PFSK-1 (cell line): Measurements from ENCODE around the gene C3orf20.

Source experiments
- FOXP2 ChIP-seq: optimal IDR thresholded peaks from 2 replicates; pipeline ENCODE3; 2011; ENCODE audit warnings: borderline replicate concordance, control low read depth, inconsistent platforms; ENCODE audit not compliant: insufficient read depth; ENCODE audit errors: extremely low read length, extremely low read depth
- POLR2AphosphoS5 ChIP-seq: IDR thresholded peaks from 2 replicates; pipeline ENCODE4 v1.6.1; 2012; ENCODE audit warnings: low read depth, mild to moderate bottlenecking, control low read depth, low read length, moderate library complexity
- SIN3A ChIP-seq: IDR thresholded peaks from 2 replicates; pipeline ENCODE4 v1.6.1; 2012; ENCODE audit warnings: mild to moderate bottlenecking, low read length, moderate library complexity, borderline replicate concordance; ENCODE audit not compliant: insufficient read depth
- TAF1 ChIP-seq: IDR thresholded peaks from 2 replicates; pipeline ENCODE4 v1.6.1; 2012; ENCODE audit warnings: low read length, control low read depth, borderline replicate concordance; ENCODE audit not compliant: insufficient read depth
- TF ChIP-seq, protein P1 (sequence below), 2 experiments: IDR thresholded peaks; 2 replicates each; pipeline versions ENCODE4 v1.6.1 to v1.8.0; 2011 to 2012; ENCODE audit warnings: low read depth in 2 of 2, low read length in 2 of 2, control low read depth in 1 of 2, inconsistent platforms in 1 of 2, mild to moderate bottlenecking in 1 of 2, moderate library complexity in 1 of 2; ENCODE audit not compliant: insufficient read depth in 1 of 2

C3orf20 gene

GRCh38 chr3:14680115-14680514 lies 5.2 kb downstream of the C3orf20 start:
- TF ChIP-seq POLR2AphosphoS5 (no peak), TAF1 (no peak), FOXP2 (no peak), SIN3A (no peak)
- TF ChIP-seq, protein P1, sequence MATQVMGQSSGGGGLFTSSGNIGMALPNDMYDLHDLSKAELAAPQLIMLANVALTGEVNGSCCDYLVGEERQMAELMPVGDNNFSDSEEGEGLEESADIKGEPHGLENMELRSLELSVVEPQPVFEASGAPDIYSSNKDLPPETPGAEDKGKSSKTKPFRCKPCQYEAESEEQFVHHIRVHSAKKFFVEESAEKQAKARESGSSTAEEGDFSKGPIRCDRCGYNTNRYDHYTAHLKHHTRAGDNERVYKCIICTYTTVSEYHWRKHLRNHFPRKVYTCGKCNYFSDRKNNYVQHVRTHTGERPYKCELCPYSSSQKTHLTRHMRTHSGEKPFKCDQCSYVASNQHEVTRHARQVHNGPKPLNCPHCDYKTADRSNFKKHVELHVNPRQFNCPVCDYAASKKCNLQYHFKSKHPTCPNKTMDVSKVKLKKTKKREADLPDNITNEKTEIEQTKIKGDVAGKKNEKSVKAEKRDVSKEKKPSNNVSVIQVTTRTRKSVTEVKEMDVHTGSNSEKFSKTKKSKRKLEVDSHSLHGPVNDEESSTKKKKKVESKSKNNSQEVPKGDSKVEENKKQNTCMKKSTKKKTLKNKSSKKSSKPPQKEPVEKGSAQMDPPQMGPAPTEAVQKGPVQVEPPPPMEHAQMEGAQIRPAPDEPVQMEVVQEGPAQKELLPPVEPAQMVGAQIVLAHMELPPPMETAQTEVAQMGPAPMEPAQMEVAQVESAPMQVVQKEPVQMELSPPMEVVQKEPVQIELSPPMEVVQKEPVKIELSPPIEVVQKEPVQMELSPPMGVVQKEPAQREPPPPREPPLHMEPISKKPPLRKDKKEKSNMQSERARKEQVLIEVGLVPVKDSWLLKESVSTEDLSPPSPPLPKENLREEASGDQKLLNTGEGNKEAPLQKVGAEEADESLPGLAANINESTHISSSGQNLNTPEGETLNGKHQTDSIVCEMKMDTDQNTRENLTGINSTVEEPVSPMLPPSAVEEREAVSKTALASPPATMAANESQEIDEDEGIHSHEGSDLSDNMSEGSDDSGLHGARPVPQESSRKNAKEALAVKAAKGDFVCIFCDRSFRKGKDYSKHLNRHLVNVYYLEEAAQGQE (IDR thresholded peaks at IDR 0.05; ENCODE audit: insufficient read depth in 1 of 2, low read depth in 2 of 2, low read length in 2 of 2) = no peak

DNA sequence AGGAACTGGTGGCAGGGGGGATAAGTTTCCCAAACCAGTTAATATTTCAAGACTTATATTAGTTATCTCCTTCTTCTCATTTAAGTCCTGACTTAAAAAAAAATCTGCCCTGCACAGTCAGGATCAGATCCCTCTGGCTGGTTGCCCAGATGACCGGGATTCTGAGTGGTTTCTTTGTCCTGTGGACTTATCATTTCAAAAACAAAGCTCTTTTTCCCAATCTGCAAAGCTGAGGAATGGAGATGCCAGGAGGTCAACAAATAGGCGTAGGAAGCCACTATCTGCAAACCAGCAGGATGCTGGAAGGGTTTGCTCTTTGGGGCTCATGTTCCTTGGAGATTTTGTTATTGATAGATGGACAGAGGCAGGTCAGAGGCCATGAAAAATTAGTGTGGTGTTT lies 5.8 kb downstream of the C3orf20 start:
- TF ChIP-seq SIN3A (no peak), TAF1 (no peak), POLR2AphosphoS5 (no peak)

DNA sequence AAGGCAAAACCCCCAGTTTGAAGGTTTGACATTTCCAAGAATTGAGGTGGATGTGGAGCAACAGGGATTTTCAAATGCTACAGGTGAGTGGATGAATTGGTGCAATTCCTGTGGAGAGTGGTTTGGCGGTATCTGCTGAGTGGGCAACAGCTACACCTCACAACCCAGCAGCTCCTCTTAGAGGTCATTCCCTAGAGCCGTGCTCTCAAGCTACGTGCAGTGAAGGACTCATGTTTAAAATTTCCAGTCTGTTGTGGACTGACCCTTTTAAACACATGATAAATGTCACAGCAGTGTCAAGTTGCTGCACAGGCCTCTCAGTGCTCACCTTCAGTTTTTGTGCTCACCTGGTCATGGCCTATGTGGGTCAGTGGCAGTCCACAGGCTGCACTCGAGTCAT lies 9.5 kb downstream of the C3orf20 start:
- TF ChIP-seq FOXP2 = no peak
- TF ChIP-seq, protein P1 (IDR thresholded peaks at IDR 0.05; ENCODE audit: insufficient read depth in 1 of 2, low read depth in 2 of 2, low read length in 2 of 2) = no peak

DNA sequence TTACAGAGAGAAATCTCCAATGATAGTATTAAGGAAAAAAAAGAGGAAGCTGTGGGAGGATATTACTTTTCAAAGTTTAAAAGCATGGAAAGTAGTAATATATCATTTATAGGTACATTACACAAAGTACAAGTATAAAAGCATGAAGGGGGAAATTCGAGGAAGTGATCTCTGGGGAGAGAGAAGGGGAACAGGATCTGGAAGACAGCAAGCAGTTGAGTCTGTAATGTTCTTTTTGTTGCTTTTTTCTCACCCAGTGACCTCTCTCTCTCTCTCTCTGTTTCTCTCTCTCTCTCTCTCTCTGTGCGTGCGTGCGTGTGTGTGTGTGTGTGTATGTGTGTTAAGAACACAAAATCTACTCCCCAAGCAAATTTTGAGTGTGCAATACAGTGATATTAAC lies 10.2 kb downstream of the C3orf20 start:
- TF ChIP-seq SIN3A (no peak), POLR2AphosphoS5 (no peak), TAF1 (no peak), FOXP2 (no peak)
- TF ChIP-seq, protein P1 (IDR thresholded peaks at IDR 0.05; ENCODE audit: insufficient read depth in 1 of 2, low read depth in 2 of 2, low read length in 2 of 2) = no peak

- TF ChIP-seq FOXP2 (no peak), TAF1 (no peak), SIN3A (no peak), POLR2AphosphoS5 (no peak)
- TF ChIP-seq, protein P1 (IDR thresholded peaks at IDR 0.05; ENCODE audit: insufficient read depth in 1 of 2, low read depth in 2 of 2, low read length in 2 of 2) = no peak
Measured at GRCh38 chr3:14687360-14687759, 12.4 kb downstream of the C3orf20 start.

DNA sequence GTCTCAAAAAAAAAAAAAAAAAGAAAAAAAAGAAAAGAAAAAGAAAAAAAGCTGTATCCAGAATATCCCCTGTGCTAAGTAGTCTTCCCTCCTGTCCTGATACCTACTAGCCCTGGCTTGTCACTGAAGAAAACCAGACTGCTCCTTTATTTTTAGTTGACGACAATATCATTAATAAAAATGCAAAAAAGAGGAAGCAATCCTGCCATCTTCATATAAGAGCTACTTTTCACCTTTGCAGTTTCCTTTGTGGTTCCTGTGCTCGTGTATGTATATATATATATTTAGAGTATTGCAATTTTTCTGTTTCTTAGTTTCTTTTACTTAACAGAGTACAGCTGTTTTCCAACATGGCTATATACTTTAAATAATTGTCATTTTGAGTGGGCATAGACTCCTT lies 13.6 kb downstream of the C3orf20 start:
- TF ChIP-seq FOXP2 (no peak), TAF1 (no peak), SIN3A (no peak), POLR2AphosphoS5 (no peak)
- TF ChIP-seq, protein P1 (IDR thresholded peaks at IDR 0.05; ENCODE audit: insufficient read depth in 1 of 2, low read depth in 2 of 2, low read length in 2 of 2) = no peak
